HepG2 (cell line): ENCODE results near the gene PSPH. TPM values are rescaled to one million over a fixed set of nuclear protein-coding genes. Genes with fewer than 3 reads are reported as not detected.

Source experiments
- ATAC-seq: fragments of 200-7000 bp; cut with Tn5 transposase; 3 replicates; pipeline ENCODE4 v1.9.1; 2020; ENCODE audit warnings: mild to moderate bottlenecking, moderate library complexity
- BruUV-seq: library from RNA; stranded (reverse); fragments of 400-500 nt; replicated peaks from 2 replicates; lab custom pipeline; 2021; lab: Mats Ljungman, UMichigan
- CTCF ChIA-PET: fragments of 300-600 bp; formaldehyde crosslinking; extraction: SDS; loops from one replicate; lab custom pipeline; 2021; ENCODE audit warnings: low total read pairs, inconsistent platforms, low intra/inter-chr PET ratio; lab: Yijun Ruan, JAX
- POLR2A ChIA-PET: fragments of 350-600 bp; sonication (Branson Sonifier 250); formaldehyde crosslinking; loops from one replicate; lab custom pipeline; 2020; ENCODE audit warnings: antibody characterized with exemption, inconsistent platforms; lab: Yijun Ruan, JAX
- DNase-seq: peaks from one replicate; pipeline ENCODE4 v3.0.0-alpha.2; 2015; ENCODE audit warnings: low spot score
- FAIRE-seq: peaks from 3 replicates; lab custom pipeline; 2011; peaks lifted over from hg19 to GRCh38; lab: Jason Lieb, UNC
- H2AFZ ChIP-seq: one replicate; pipeline ENCODE4 v1.6.1; 2011; ENCODE audit warnings: low read length, inconsistent platforms
- H3K27ac ChIP-seq: fragments of 300-600 bp; 3 replicates; pipeline ENCODE4 v1.8.0; 2011; ENCODE audit warnings: mixed run types, mild to moderate bottlenecking, mixed read lengths, low read length, inconsistent platforms; ENCODE audit not compliant: insufficient read depth; ENCODE audit errors: extremely low read length
- H3K27me3 ChIP-seq, 2 experiments: fragments of 200-600 bp in 1 of 2; 2 replicates in 1 of 2; 3 replicates in 1 of 2; pipeline versions ENCODE4 v1.6.0 to v1.8.0; 2011; ENCODE audit warnings: low read length in 2 of 2, mild to moderate bottlenecking in 2 of 2, moderate library complexity in 2 of 2, inconsistent platforms in 1 of 2; ENCODE audit not compliant: insufficient read depth in 2 of 2, control insufficient read depth in 1 of 2
- H3K36me3 ChIP-seq, 2 experiments: fragments of 200-600 bp in 1 of 2; replicated peaks in 1 of 2; 2 replicates in 1 of 2; 3 replicates in 1 of 2; pipeline versions ENCODE4 v1.5.1 to v1.8.0; 2011; ENCODE audit warnings: low read length in 2 of 2, inconsistent platforms in 1 of 2; ENCODE audit not compliant: insufficient read depth in 2 of 2, control insufficient read depth in 1 of 2
- H3K4me1 ChIP-seq: 2 replicates; pipeline ENCODE4 v1.5.1; 2012; ENCODE audit warnings: low read length, inconsistent platforms; ENCODE audit not compliant: insufficient read depth
- H3K4me2 ChIP-seq: 2 replicates; pipeline ENCODE4 v1.6.0; 2011; ENCODE audit warnings: low read depth, low read length, inconsistent platforms
- H3K4me3 ChIP-seq, 3 experiments: fragments of 200-600 bp in 1 of 3; sonication (generic), shearing (Covaris generic) in 1 of 3; replicated peaks in 1 of 3; 2 replicates each; pipeline ENCODE4 v1.5.1; 2011 to 2016; ENCODE audit warnings: low read length in 3 of 3, inconsistent platforms in 2 of 3, low read depth in 2 of 3, mild to moderate bottlenecking in 2 of 3, control low read depth in 1 of 3, mixed read lengths in 1 of 3; ENCODE audit not compliant: insufficient read depth in 1 of 3
- H3K79me2 ChIP-seq: one replicate; pipeline ENCODE4 v1.6.1; 2011; ENCODE audit warnings: low read length, inconsistent platforms; ENCODE audit not compliant: insufficient read depth
- H3K9ac ChIP-seq: 2 replicates; pipeline ENCODE4 v1.6.0; 2011; ENCODE audit warnings: mild to moderate bottlenecking, low read depth, low read length, inconsistent platforms; ENCODE audit not compliant: insufficient read depth
- H3K9me3 ChIP-seq: 2 replicates; pipeline ENCODE4 v1.5.1; 2012; ENCODE audit warnings: mild to moderate bottlenecking, low read length
- H4K20me1 ChIP-seq: 2 replicates; pipeline ENCODE4 v1.6.0; 2011; ENCODE audit warnings: inconsistent platforms, mild to moderate bottlenecking, low read length, moderate library complexity; ENCODE audit not compliant: insufficient read depth
- KLF9 ChIP-seq: IDR thresholded peaks from 2 replicates; pipeline ENCODE4 v1.6.1; 2016; ENCODE audit warnings: low read depth
- KMT2B ChIP-seq: IDR thresholded peaks from 2 replicates; pipeline ENCODE4 v1.6.1; 2016; ENCODE audit warnings: missing genetic modification reagents, missing compliant biosample characterization
- PLRG1 ChIP-seq: fragments of 450-650 bp; conservative IDR thresholded peaks from 2 replicates; pipeline ENCODE4 v1.6.1; 2016
- ZNF720 ChIP-seq: sonication (generic); formaldehyde crosslinking; IDR thresholded peaks from 2 replicates; pipeline ENCODE4 v1.4.0; 2020; ENCODE audit warnings: missing genetic modification reagents
- WGBS: methylation state at CpG from one replicate; pipeline ENCODE4 v1.1.6; 2017; ENCODE audit warnings: low lambda C conversion rate; 5-methylcytosine and 5-hydroxymethylcytosine counted together
- in situ Hi-C: cut with HindIII; loops from 2 replicates; pipeline ENCODE4 v1.10.0; 2017; ENCODE audit warnings: low pct_unique_long_range_greater_than_20kb; ENCODE audit not compliant: extremely low pct_ligation_motif_present
- intact Hi-C: fragments of 100-400 bp; cut with micrococcal nuclease; formaldehyde crosslinking; loops from one replicate; pipeline ENCODE4 v1.10.0; 2022; ENCODE audit not compliant: unreplicated experiment
- polyA plus RNA-seq, 8 experiments: library from polyadenylated mRNA; depleted of rRNA in 3 of 8; stranded (reverse) in 7 of 8; unstranded in 1 of 8; fragments of >200 nt; fragmentation: Illumina TruSeq in 4 of 8; extraction: Trizol in 4 of 8; gene quantifications; 2 replicates each; pipeline versions ENCODE4 v1.2.1 to v1.2.3, GENCODE V29; 2011 to 2016; ENCODE audit warnings: low read depth in 4 of 8, missing spikeins in 1 of 8, mixed read lengths in 1 of 8; ENCODE audit not compliant: insufficient read depth in 1 of 8
- total RNA-seq, 5 experiments: library from RNA; depleted of rRNA; stranded (reverse); fragments of >200 nt; fragmentation: Illumina TruSeq; extraction: Trizol; gene quantifications; 2 replicates each; pipeline ENCODE4 v1.2.3, GENCODE V29; 2016; ENCODE audit warnings: low read depth in 1 of 5
- TF ChIP-seq, protein P1 (sequence below): sonication (generic); formaldehyde crosslinking; IDR thresholded peaks from 2 replicates; pipeline ENCODE4 v1.5.0; 2020; ENCODE audit warnings: mild to moderate bottlenecking, missing genetic modification reagents

Gene PSPH
- total and polyA plus RNA-seq, 2 of the 13 experiments (the other 11 are each of a cell fraction or from before 2014, with no cell fraction given): 85.5 to 124 TPM

DNA sequence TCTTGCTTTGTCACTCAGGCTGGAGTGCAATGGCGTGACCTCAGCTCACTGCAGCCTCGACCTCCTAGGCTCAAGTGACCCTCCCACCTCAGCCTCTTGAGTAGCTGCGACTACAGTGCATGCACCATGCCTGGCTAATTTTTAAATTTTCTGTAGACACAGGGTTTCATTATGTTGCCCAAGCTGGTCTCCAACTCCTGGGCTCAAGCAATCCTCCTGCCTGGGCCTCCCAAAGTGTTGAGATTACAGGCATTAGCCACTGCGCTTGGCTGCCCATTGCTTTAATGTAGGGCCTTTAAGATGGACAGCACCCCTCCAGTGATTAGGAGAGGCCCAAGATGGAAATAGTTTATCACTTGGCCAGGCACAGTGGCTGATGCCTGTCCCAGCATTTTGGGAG is 47.5 kb downstream of the PSPH start:
- no peak for DNase-seq
- Histone ChIP-seq H3K9me3 (no peaks in the 10 kb centered on the region), H4K20me1 (no peaks in the 10 kb centered on the region), H3K27me3 (no peaks in the 10 kb centered on the region), H3K4me3 (no peak overlapping the region), H2AFZ (no peak overlapping the region), H3K4me2 (no peak overlapping the region), H3K4me1 (peaks cover 77% of the 10 kb centered on the region), H3K27ac (no peak overlapping the region), H3K9ac (no peak overlapping the region)
- no peak for FAIRE-seq
- no TSS peak for BruUV-seq
- in situ Hi-C loops: loop anchor here (5.0 kb wide), 1 partner anchor 69 kb away; no protein-coding TSS in a partner anchor
- intact Hi-C loops: loop anchor here (1.0 kb wide), 1 partner anchor 71 kb away; no protein-coding TSS in a partner anchor
- no peak for ATAC-seq
- POLR2A ChIA-PET: interaction anchor here (1.1 to 7.3 kb wide), 3 partner anchors 37 to 59 kb away, joined by 3 to 82 read pairs (median 4); partner anchors contain the start of genes CCT6A and PSPH
- 65% methylated on average over 4 of the region's 4 CpGs for WGBS
- TF ChIP-seq ZNF720 (no peak), KLF9 (CRISPR knock-in tag) (no peak), KMT2B (CRISPR knock-in tag) (no peak), PLRG1 (no peak)
- TF ChIP-seq, protein P1, sequence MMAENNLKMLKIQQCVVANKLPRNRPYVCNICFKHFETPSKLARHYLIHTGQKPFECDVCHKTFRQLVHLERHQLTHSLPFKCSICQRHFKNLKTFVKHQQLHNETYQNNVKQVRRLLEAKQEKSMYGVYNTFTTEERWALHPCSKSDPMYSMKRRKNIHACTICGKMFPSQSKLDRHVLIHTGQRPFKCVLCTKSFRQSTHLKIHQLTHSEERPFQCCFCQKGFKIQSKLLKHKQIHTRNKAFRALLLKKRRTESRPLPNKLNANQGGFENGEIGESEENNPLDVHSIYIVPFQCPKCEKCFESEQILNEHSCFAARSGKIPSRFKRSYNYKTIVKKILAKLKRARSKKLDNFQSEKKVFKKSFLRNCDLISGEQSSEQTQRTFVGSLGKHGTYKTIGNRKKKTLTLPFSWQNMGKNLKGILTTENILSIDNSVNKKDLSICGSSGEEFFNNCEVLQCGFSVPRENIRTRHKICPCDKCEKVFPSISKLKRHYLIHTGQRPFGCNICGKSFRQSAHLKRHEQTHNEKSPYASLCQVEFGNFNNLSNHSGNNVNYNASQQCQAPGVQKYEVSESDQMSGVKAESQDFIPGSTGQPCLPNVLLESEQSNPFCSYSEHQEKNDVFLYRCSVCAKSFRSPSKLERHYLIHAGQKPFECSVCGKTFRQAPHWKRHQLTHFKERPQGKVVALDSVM (CRISPR knock-in tag): peak; percentile 91
- TF ChIP-seq, all 625 proteins: peak for 1
- Histone ChIP-seq H3K79me2 (no peaks in the 10 kb centered on the region), H3K36me3 (0 out of 5 replicates have a peak, but pooled peaks cover 0 to under 1% of the 10 kb centered on the region in 2 experiments)
- CTCF ChIA-PET: interaction anchor here (2.7 kb wide), 1 partner anchor 70 kb away, joined by 19 read pairs; no protein-coding TSS in a partner anchor
